ENCODE results near the gene OR51B4.

- TF ChIP-seq CTCF (IDR thresholded peaks at IDR 0.05) (no peak), POLR2A (IDR thresholded peaks at IDR 0.05) (no peak), POLR2AphosphoS5 (IDR thresholded peaks at IDR 0.05) (no peak)
These were observed 11.6 kb downstream of the OR51B4 start for GRCh38 chr11:5290106-5290505.

Data from transverse colon (tissue), 4 donors.